HG02678 (cell line): ENCODE data around the gene RNF11.
A peak's percentile ranks its signal among the peaks of the same experiment; 100 is the strongest.
"Not testable (repeated sequence)": the region's sequence is repeated elsewhere in the genome, so short reads cannot be mapped to it uniquely, and the experiment has no call there.

Experiments
- ATAC-seq: cut with Tn5 transposase; IDR thresholded peaks from one replicate; pipeline ENCODE4 v1.9.1; 2021; ENCODE audit warnings: mild to moderate bottlenecking, moderate library complexity; ENCODE audit not compliant: unreplicated experiment

The RNF11 gene

GRCh38 chr1:51227231-51227960 is 8.7 kb upstream of the RNF11 start:
- ATAC-seq: not testable (repeated sequence)

- not testable (repeated sequence) for ATAC-seq
Measured at GRCh38 chr1:51228471-51228870, 7.6 kb upstream of the RNF11 start.

- ATAC-seq: no peak
Measured at GRCh38 chr1:51230501-51231078, 5.5 kb upstream of the RNF11 start.

GRCh38 chr1:51231120-51231519 is 5.0 kb upstream of the RNF11 start:
- ATAC-seq: no peak

- ATAC-seq: no peak
Measured at GRCh38 chr1:51231896-51232295, 4.2 kb upstream of the RNF11 start.

- not testable (repeated sequence) for ATAC-seq
Measured at GRCh38 chr1:51234236-51234635, 1.8 kb upstream of the RNF11 start.

- ATAC-seq: peak; percentile 62
Measured at GRCh38 chr1:51234721-51235425, 1.2 kb upstream of the RNF11 start.

GRCh38 chr1:51236531-51237350 is 668 bp downstream of the RNF11 start:
- ATAC-seq: peak; percentile 15

- ATAC-seq: no peak
Measured at GRCh38 chr1:51237351-51238033, 1.4 kb downstream of the RNF11 start.

GRCh38 chr1:51238034-51238403 is 1.9 kb downstream of the RNF11 start:
- ATAC-seq: no peak

- no peak for ATAC-seq
Measured at GRCh38 chr1:51240084-51240483, 4.0 kb downstream of the RNF11 start.

GRCh38 chr1:51241119-51241518 is 5.0 kb downstream of the RNF11 start:
- no peak for ATAC-seq

- ATAC-seq: no peak
Measured at GRCh38 chr1:51242546-51242945, 6.5 kb downstream of the RNF11 start.

- ATAC-seq: peak; percentile 87
Measured at GRCh38 chr1:51247022-51247421, 10.9 kb downstream of the RNF11 start.

GRCh38 chr1:51247499-51247898 is 11.4 kb downstream of the RNF11 start:
- ATAC-seq: no peak

GRCh38 chr1:51249445-51249844 is 13.4 kb downstream of the RNF11 start:
- ATAC-seq: no peak

GRCh38 chr1:51250729-51251128 is 14.7 kb downstream of the RNF11 start:
- ATAC-seq: not testable (repeated sequence)

- not testable (repeated sequence) for ATAC-seq
Measured at GRCh38 chr1:51251165-51251564, 15.1 kb downstream of the RNF11 start.

- ATAC-seq: no peak
Measured at GRCh38 chr1:51252366-51252765, 16.3 kb downstream of the RNF11 start.

GRCh38 chr1:51253691-51254090 is 17.6 kb downstream of the RNF11 start:
- ATAC-seq: no peak

- no peak for ATAC-seq
Measured at GRCh38 chr1:51255331-51255730, 19.3 kb downstream of the RNF11 start.
